T-helper 2 cell treated with Interferon-gamma antibody and Interleukin-4, amounts not matched to agents 100 ng/mL and 5 ng/mL, for 36 hours (primary cell): ENCODE measurements around the gene PLCB1. TPM values are rescaled to one million over a fixed set of nuclear protein-coding genes. Genes with fewer than 3 reads are reported as not detected.

Source experiments
- intact Hi-C: fragments of 100-400 bp; cut with micrococcal nuclease; formaldehyde crosslinking; loops from one replicate; pipeline ENCODE4 v1.15.1; 2023
- total RNA-seq: library from RNA; stranded (reverse); gene quantifications from 2 replicates; pipeline ENCODE4 v1.2.3, GENCODE V29; 2022

Gene PLCB1
- total RNA-seq, 1 donor from 2014 or later = 0.75 TPM

DNA sequence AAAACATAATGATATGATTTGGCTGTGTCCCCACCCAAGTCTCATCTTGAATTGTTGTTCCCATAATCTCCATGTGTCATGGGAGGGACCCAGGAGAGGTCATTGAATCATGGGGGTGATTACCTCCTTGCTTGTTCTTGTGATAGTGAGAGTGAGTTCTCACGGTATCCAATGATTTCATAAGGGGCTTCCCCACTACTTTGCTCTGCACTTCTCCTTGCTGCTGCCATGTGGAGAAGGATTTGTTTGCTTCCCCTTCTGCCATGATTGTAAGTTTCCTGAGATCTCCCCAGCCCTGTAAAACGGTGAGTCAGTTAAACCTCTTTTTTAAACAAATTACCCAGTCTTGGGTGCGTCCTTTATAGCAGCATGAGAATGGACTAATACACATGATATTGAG lies 780.0 kb downstream of the PLCB1 start:
- intact Hi-C loops = no loop called here

DNA sequence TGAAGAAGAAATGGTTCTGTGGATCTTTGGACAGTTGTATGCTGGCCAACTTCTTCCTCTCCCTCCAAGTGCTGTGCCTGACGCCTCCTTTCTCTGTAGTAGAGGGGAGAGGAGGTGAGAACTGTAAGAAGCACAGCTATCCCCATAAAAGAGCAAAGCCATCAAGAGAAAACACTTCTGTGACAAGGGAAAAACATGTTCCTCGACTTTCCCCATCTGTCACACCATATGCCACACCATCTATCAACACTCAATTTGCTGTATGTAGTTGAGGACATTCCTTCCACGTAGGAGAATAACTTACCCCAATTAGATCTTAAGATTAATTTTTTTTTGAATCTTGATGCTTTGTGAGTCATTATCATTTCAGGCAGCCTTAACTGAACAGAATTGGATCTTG lies 780.7 kb downstream of the PLCB1 start:
- intact Hi-C loops = no loop called here

DNA sequence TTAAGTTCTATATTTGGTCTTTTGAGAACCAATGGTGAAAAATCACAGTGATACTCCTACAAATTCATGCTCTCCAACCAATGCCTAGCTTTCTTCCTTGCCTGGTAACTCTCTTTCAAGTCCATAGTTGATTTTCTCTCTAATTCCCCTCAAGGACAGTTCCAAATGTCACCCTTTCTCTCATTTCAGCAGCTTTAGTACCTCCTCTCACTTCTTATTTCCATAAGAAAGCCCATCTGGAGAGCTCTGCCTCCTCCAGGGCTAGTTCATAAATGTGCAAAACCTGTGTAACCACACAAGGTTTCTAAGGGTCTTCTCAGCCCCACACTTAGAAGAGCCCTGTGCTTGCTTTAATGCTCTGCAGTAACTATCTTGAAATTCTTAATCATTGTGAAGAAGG lies 781.4 kb downstream of the PLCB1 start:
- intact Hi-C loops = no loop called here

DNA sequence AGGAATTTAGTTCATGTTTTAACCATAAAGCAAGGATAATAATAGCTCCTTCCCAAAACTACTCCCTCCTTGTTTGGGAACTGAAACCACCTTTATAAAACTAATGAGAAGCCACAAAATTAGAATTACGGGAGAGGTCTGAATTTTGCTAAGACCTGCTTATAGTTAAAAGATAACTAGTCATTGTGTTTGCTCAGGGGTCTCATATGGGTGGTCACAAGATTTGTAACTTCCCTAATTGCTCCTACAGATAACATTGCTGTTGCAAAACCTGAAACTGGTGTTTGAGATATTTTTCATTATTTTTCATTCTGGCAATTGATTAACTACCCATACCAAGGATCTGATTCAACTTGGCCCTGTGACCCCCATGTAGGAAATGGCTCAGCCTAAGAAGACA lies 782.4 kb downstream of the PLCB1 start:
- intact Hi-C loops = no loop called here

DNA sequence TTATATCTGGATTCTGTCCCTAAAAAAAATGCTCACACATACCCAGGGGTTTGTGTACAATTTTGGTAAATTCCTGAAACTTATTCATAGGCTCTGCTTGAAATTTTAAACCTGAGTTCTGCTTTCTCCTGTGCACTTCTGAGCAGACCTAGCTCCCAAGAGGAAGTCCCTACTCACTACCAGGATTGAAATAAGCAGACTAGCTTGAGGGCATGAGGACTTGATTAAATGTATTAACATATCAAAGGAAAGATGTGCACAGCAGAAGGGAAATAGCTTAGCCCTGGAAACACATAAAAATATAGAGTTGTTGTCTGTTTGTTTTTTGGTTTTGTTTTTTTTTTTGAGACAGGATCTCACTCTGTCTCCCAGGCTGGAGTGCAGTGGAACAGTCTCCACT lies 785.0 kb downstream of the PLCB1 start:
- intact Hi-C loops = no loop called here

DNA sequence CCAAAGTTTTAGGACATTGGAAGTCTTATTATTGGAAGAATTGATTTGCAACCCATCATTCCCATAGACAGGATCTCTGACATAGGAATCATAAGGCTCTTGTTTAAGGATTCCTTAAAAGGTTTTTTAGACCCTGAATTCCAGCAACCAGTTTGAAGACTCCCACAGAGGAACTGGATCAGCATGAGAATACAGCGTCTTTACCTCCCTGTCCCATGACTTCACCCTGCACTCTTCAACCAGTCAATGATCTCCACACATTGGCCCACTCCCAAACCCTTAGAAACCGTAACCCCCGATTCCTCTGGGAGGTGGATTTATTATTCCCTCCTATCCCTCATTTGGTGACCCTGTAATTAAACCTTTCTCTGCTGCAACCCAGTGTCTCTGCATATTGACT lies 786.1 kb downstream of the PLCB1 start:
- intact Hi-C loops = no loop called here

DNA sequence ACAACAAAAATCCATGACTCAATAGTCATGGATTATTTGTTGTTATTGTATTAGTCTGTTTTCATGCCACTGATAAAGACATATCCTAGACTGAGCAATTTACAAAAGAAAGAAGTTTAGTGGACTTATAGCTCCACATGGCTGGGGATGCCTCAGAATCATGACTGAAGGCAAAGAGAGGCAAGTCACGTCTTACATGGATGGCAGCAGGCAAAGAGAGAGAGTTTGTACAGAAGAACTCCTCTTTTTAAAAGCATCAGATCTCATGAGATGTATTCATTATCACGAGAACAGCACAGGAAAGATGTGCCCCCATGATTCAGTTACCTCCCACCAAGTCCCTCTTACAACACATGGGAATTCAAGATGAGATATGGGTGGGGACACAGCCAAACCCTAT lies 792.5 kb downstream of the PLCB1 start:
- intact Hi-C loops = no loop called here

DNA sequence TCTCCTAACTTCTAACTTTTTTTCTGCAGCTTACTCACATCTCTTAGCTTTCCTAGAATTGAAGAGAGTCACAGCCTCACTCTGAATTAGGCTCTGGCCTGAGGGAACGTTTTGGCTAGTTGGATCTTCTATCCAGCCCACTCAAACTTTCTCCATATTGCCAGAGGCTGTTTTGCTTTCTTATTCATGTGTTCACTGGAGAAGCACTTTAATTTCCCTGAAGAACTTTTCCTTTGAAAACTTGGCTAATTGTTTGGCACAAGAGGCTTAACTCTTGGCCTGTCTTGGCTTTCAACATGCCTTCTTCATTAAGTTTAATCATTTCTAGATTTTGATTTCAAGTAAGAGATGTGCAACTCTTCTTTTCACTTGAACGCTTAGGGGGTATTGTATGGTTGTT lies 798.7 kb downstream of the PLCB1 start:
- intact Hi-C loops = no loop called here

DNA sequence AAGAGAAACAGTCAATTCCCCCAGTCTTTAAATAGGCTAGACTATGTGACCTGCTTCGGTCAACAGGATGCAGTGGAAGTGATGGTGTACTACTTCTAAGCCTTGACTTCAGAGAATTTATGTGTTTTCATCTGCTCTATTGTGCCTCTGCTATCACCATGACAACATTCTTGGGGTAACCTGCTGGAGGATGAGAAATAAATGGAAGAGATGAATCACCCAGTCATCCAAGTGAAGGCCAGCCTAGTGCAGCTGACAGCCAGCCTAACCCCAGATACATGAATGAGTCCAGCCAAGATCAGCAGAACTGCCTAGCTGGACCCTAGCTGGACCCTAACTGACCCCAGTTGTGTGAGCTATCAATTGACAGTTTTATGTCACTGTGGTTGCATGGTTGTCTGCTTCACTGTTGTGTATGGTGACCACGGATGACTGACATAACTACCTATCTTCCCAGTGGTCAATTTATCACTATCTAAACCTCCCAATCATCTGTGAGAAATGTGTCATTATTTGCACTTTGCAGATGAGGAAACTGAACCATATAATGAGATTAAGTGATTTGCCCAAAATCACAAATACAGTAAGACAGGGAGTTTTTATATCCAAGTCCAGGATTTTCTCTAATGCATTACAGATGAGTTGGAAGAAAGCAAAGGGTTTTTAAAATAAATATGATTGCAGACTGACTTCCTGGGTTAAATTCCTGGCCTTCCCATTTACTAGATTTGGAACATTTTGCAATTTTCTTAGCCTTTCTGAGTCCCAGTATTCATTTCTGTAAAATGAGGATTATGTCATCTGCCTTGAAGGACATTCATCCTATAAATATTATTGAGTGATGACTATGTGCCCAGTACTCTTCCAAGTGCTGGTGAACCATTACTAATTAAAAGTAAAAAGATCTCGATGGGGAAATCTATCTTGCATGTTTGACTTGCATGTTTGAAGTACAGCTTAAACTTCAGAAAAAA lies 800.4 kb downstream of the PLCB1 start:
- intact Hi-C loops = no loop called here

DNA sequence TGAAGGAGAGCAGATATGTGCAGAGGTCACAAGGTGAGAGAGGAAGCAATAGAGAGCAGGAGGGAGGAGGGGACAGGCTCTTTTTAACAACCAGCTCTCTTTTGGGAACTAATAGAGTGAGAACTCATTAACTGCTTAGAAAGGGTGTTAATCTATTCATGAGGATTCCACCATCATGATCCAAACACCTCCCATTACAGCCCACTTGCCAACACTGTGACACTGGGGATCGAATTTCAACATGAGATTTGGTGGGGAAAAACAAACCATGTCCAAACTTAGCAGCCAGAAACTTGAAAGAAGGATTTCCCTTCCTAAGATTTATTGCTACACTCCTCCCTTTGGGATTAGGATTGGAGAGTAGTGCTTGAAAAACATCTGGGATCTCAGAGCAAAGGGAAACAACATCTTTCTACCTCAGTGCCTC lies 801.3 kb downstream of the PLCB1 start:
- intact Hi-C loops = no loop called here

DNA sequence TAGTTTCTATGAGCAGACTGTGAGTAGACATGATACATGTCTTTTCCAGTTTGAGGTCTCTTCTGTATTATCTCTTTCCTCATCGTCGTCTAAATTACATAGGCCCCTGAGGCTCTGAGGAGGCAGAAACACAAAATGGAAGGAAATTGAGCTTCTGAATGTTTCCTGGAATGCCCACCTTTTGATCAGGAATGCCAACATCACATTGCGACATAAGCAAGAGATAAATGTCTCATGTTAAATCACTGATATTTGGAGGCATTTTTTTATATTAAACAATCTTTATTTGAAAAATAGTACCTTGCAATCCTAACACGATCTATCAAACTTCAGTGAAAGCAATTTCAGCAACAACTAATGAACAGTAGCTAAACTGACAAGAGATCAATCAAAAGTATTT lies 802.3 kb downstream of the PLCB1 start:
- intact Hi-C loops = no loop called here

Other genes starting within 250 kb of the PLCB1 start
- gene HAO1, start 191.8 kb upstream of the PLCB1 start, total RNA-seq = not detected in 2 replicates
- gene TMX4, start 112.5 kb upstream of the PLCB1 start, total RNA-seq = 61.9 and 62.3 TPM in 2 replicates